ENCODE results near the gene ZDHHC19. TPM values are rescaled to one million over a fixed set of nuclear protein-coding genes. Genes with fewer than 3 reads are reported as not detected.

ZDHHC19 gene
- total RNA-seq, 2 experiments from 2014 or later: not detected

- POLR2A ChIA-PET: no interaction called here
- peaks cover 28% of the 10 kb centered on the region for H3K27me3 Mint-ChIP-seq
- ATAC-seq (ENCODE audit: low read depth) (no peak), DNase-seq (no peak)
- no peaks in the 10 kb centered on the region for H3K36me3 Mint-ChIP-seq
- H3K4me3 Mint-ChIP-seq: no peak overlapping the region
- H3K27ac Mint-ChIP-seq: no peak overlapping the region
- H3K9me3 Mint-ChIP-seq: no peaks in the 10 kb centered on the region
- peaks cover 10% of the 10 kb centered on the region for H3K4me1 Mint-ChIP-seq
Measured at GRCh38 chr3:196203846-196204245, 7.4 kb downstream of the ZDHHC19 start.

- ATAC-seq (ENCODE audit: low read depth): no peak
- H3K27ac Mint-ChIP-seq: no peak overlapping the region
- POLR2A ChIA-PET: no interaction called here
Measured at GRCh38 chr3:196202516-196202970, 8.7 kb downstream of the ZDHHC19 start.

GRCh38 chr3:196198771-196199753 lies 12.1 kb downstream of the ZDHHC19 start:
- Mint-ChIP-seq H3K27ac (no peak overlapping the region), H3K4me1 (peaks cover 5% of the 10 kb centered on the region), H3K4me3 (no peak overlapping the region), H3K27me3 (peaks cover 7% of the 10 kb centered on the region), H3K9me3 (no peaks in the 10 kb centered on the region), H3K36me3 (no peaks in the 10 kb centered on the region)
- POLR2A ChIA-PET: interaction anchor here (1.3 kb wide), 1 partner anchor 19 kb away, joined by 5 read pairs; no protein-coding TSS in a partner anchor
- DNase-seq (no peak), ATAC-seq (ENCODE audit: low read depth) (no peak)

More at GRCh38 chr3:196202516-196202970, 8.7 kb downstream of the ZDHHC19 start:
- Mint-ChIP-seq H3K4me3 (no peak overlapping the region), H3K27me3 (peaks cover 28% of the 10 kb centered on the region), H3K9me3 (no peaks in the 10 kb centered on the region), H3K4me1 (peaks cover 8% of the 10 kb centered on the region), H3K36me3 (no peaks in the 10 kb centered on the region)
- DNase-seq: no peak

GRCh38 chr3:196198081-196198675 lies 13.0 kb downstream of the ZDHHC19 start:
- peak overlapping the region; percentile 34 for H3K27ac Mint-ChIP-seq
- POLR2A ChIA-PET: interaction anchor here (1.3 kb wide), 1 partner anchor 19 kb away, joined by 5 read pairs; no protein-coding TSS in a partner anchor
- H3K9me3 Mint-ChIP-seq: no peaks in the 10 kb centered on the region
- peaks cover 6% of the 10 kb centered on the region for H3K27me3 Mint-ChIP-seq
- H3K4me1 Mint-ChIP-seq: peaks cover 7% of the 10 kb centered on the region
- DNase-seq: no peak
- no peak overlapping the region for H3K4me3 Mint-ChIP-seq
- no peak for ATAC-seq (ENCODE audit: low read depth)
- no peaks in the 10 kb centered on the region for H3K36me3 Mint-ChIP-seq

GRCh38 chr3:196197524-196197923 lies 13.7 kb downstream of the ZDHHC19 start:
- ATAC-seq (ENCODE audit: low read depth) (no peak), DNase-seq (no peak)
- no peak overlapping the region for H3K27ac Mint-ChIP-seq
- no peak overlapping the region for H3K4me3 Mint-ChIP-seq
- peaks cover 12% of the 10 kb centered on the region for H3K4me1 Mint-ChIP-seq
- POLR2A ChIA-PET: interaction anchor here (1.1 to 1.5 kb wide), 2 partner anchors 122 to 134 kb away, joined by 3 to 4 read pairs; no protein-coding TSS in a partner anchor
- H3K36me3 Mint-ChIP-seq: no peaks in the 10 kb centered on the region
- peaks cover 1% of the 10 kb centered on the region for H3K27me3 Mint-ChIP-seq
- H3K9me3 Mint-ChIP-seq: no peaks in the 10 kb centered on the region

GRCh38 chr3:196195664-196196265 lies 15.4 kb downstream of the ZDHHC19 start:
- Mint-ChIP-seq H3K36me3 (no peaks in the 10 kb centered on the region), H3K4me3 (no peak overlapping the region), H3K9me3 (no peaks in the 10 kb centered on the region), H3K4me1 (peaks cover 21% of the 10 kb centered on the region), H3K27ac (peak overlapping the region; percentile 51), H3K27me3 (no peaks in the 10 kb centered on the region)
- POLR2A ChIA-PET: interaction anchor here (0.7 to 1.5 kb wide), 4 partner anchors 14 to 120 kb away, joined by 3 to 4 read pairs (median 4); no protein-coding TSS in a partner anchor
- ATAC-seq (ENCODE audit: low read depth) (no peak), DNase-seq (no peak)

DNA sequence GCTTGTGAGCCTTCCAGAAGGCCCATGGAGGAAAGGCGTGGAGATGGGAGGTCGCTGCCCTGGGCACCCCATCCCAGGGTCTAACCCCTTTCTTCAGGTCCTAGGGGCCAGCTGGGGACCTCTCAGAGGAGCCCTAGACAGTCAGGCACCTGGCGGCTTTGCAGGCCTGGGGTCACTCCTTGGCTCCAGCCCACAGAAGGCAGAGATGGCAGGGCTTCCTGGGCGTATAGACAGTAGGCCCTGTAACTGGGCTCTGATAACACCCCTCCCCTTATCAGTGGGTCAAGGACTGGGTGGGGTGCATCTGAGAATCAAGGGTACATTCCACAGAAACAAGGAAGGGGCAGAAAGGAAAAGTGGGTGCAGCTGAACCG lies 16.7 kb downstream of the ZDHHC19 start:
- POLR2A ChIA-PET: interaction anchor here (0.8 kb wide), 1 partner anchor 15 kb away, joined by 3 read pairs; no protein-coding TSS in a partner anchor
- no peak overlapping the region for H3K4me3 Mint-ChIP-seq
- no peak for ATAC-seq (ENCODE audit: low read depth)
- H3K36me3 Mint-ChIP-seq: no peaks in the 10 kb centered on the region
- H3K9me3 Mint-ChIP-seq: no peaks in the 10 kb centered on the region
- no peak for DNase-seq
- peaks cover 21% of the 10 kb centered on the region for H3K4me1 Mint-ChIP-seq
- no peaks in the 10 kb centered on the region for H3K27me3 Mint-ChIP-seq
- H3K27ac Mint-ChIP-seq: no peak overlapping the region

GRCh38 chr3:196193736-196194541 lies 17.3 kb downstream of the ZDHHC19 start:
- no peak for ATAC-seq (ENCODE audit: low read depth)
- POLR2A ChIA-PET: interaction anchor here (0.8 kb wide), 1 partner anchor 14 kb away, joined by 3 read pairs; no protein-coding TSS in a partner anchor

GRCh38 chr3:196193133-196193735 lies 18.0 kb downstream of the ZDHHC19 start:
- peaks cover 21% of the 10 kb centered on the region for H3K4me1 Mint-ChIP-seq
- ATAC-seq (ENCODE audit: low read depth) (no peak), DNase-seq (no peak)
- no peaks in the 10 kb centered on the region for H3K27me3 Mint-ChIP-seq
- no peak overlapping the region for H3K4me3 Mint-ChIP-seq
- POLR2A ChIA-PET: interaction anchor here (2.2 kb wide), 1 partner anchor 14 kb away, joined by 24 read pairs; no protein-coding TSS in a partner anchor
- H3K9me3 Mint-ChIP-seq: no peaks in the 10 kb centered on the region
- peak overlapping the region; percentile 93 for H3K27ac Mint-ChIP-seq
- H3K36me3 Mint-ChIP-seq: no peaks in the 10 kb centered on the region

More at GRCh38 chr3:196193736-196194541, 17.3 kb downstream of the ZDHHC19 start:
- peak overlapping the region; percentile 93 for H3K27ac Mint-ChIP-seq
- no peaks in the 10 kb centered on the region for H3K36me3 Mint-ChIP-seq
- H3K4me1 Mint-ChIP-seq: peaks cover 21% of the 10 kb centered on the region
- H3K9me3 Mint-ChIP-seq: no peaks in the 10 kb centered on the region
- H3K4me3 Mint-ChIP-seq: no peak overlapping the region
- DNase-seq: no peak
- H3K27me3 Mint-ChIP-seq: no peaks in the 10 kb centered on the region

GRCh38 chr3:196192524-196193051 lies 18.6 kb downstream of the ZDHHC19 start:
- H3K4me1 Mint-ChIP-seq: peaks cover 21% of the 10 kb centered on the region
- peak overlapping the region; percentile 93 for H3K27ac Mint-ChIP-seq
- peak; percentile 13 for ATAC-seq (ENCODE audit: low read depth)
- H3K4me3 Mint-ChIP-seq: peak overlapping the region; percentile 35
- no peaks in the 10 kb centered on the region for H3K27me3 Mint-ChIP-seq
- POLR2A ChIA-PET: interaction anchor here (2.2 kb wide), 1 partner anchor 13 kb away, joined by 24 read pairs; no protein-coding TSS in a partner anchor
- DNase-seq: no peak
- no peaks in the 10 kb centered on the region for H3K9me3 Mint-ChIP-seq
- H3K36me3 Mint-ChIP-seq: no peaks in the 10 kb centered on the region

GRCh38 chr3:196192036-196192523 lies 19.1 kb downstream of the ZDHHC19 start:
- peak; percentile 63 for DNase-seq
- Mint-ChIP-seq H3K27me3 (no peaks in the 10 kb centered on the region), H3K27ac (peak overlapping the region; percentile 93), H3K4me3 (peak overlapping the region; percentile 35), H3K9me3 (no peaks in the 10 kb centered on the region), H3K36me3 (no peaks in the 10 kb centered on the region), H3K4me1 (peaks cover 23% of the 10 kb centered on the region)
- ATAC-seq (ENCODE audit: low read depth): peak; percentile 34
- POLR2A ChIA-PET: interaction anchor here (0.7 to 2.2 kb wide), 4 partner anchors 11 to 119 kb away, joined by 3 to 24 read pairs (median 4); no protein-coding TSS in a partner anchor
